Esophagus muscularis mucosa (tissue), 4 donors: ENCODE measurements around the gene AASDHPPT.

Experiments used
- EP300 ChIP-seq: sonication (generic); formaldehyde crosslinking; IDR thresholded peaks from one replicate; pipeline ENCODE4 v1.6.1; 2017; ENCODE audit warnings: antibody characterized with exemption
- POLR2A ChIP-seq: fragments of 450-650 bp; IDR thresholded peaks from one replicate; pipeline ENCODE4 v1.6.1; 2017; ENCODE audit warnings: antibody characterized with exemption, moderate library complexity, mild to moderate bottlenecking, low read depth
- POLR2AphosphoS5 ChIP-seq, 2 donors: sonication (generic); formaldehyde crosslinking; IDR thresholded peaks; one replicate each; pipeline ENCODE4 v1.6.1; 2017; ENCODE audit warnings: antibody characterized with exemption in 2 of 2
- TF ChIP-seq, protein P1 (sequence below), 3 experiments: fragments of 200-600 bp in 2 of 3; fragments of 450-650 bp in 1 of 3; sonication (generic) in 2 of 3; IDR thresholded peaks; one replicate each; pipeline ENCODE4 v1.5.1; 2017 to 2019; ENCODE audit warnings: antibody characterized with exemption in 3 of 3, mild to moderate bottlenecking in 2 of 3, moderate library complexity in 1 of 3

DNA sequence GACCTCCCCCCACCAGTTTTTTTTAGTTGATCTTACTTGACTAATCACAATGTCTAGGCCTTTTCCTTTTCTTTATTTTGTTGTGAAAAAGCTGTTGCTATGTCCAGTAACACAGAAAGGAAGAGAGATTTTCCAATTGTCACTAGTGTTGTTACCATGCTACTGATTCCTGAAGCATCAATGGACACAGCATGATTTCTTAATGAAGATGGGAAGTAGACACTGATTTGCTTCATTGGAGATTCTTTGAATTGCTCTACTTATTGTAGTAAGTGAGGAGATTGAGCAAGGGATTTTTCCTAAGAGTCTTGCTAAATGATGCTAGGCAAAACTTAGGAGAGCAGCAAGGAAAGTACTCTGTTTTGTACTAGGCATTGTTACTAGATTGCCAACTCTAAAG lies 4.6 kb downstream of the AASDHPPT start:
- TF ChIP-seq POLR2AphosphoS5 (IDR thresholded peaks at IDR 0.05) (no peak), EP300 (no peak), POLR2A (no peak)
- TF ChIP-seq, protein P1, sequence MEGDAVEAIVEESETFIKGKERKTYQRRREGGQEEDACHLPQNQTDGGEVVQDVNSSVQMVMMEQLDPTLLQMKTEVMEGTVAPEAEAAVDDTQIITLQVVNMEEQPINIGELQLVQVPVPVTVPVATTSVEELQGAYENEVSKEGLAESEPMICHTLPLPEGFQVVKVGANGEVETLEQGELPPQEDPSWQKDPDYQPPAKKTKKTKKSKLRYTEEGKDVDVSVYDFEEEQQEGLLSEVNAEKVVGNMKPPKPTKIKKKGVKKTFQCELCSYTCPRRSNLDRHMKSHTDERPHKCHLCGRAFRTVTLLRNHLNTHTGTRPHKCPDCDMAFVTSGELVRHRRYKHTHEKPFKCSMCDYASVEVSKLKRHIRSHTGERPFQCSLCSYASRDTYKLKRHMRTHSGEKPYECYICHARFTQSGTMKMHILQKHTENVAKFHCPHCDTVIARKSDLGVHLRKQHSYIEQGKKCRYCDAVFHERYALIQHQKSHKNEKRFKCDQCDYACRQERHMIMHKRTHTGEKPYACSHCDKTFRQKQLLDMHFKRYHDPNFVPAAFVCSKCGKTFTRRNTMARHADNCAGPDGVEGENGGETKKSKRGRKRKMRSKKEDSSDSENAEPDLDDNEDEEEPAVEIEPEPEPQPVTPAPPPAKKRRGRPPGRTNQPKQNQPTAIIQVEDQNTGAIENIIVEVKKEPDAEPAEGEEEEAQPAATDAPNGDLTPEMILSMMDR (IDR thresholded peaks at IDR 0.05) = no peak
